ENCODE results near the gene GLP2R.
"Not testable (repeated sequence)": the region's sequence is repeated elsewhere in the genome, so short reads cannot be mapped to it uniquely, and the experiment has no call there.

The GLP2R gene

GRCh38 chr17:9900784-9901183, 75.1 kb downstream of the GLP2R start:
- no peak for DNase-seq

GRCh38 chr17:9902120-9902519, 76.4 kb downstream of the GLP2R start:
- DNase-seq: no peak

GRCh38 chr17:9904277-9905077, 78.8 kb downstream of the GLP2R start:
- DNase-seq: no peak

- DNase-seq: no peak
Observed at GRCh38 chr17:9905078-9905415, 79.3 kb downstream of the GLP2R start, which contains the start of gene RCVRN. Gene RCVRN, minus strand, starts transcription at chr17:9905271. Its CDS starts 91 bp downstream, at chr17:9905180.

GRCh38 chr17:9905902-9906301, 80.2 kb downstream of the GLP2R start:
- DNase-seq: no peak

GRCh38 chr17:9906616-9907015, 80.9 kb downstream of the GLP2R start:
- no peak for DNase-seq

- no peak for DNase-seq
Observed at GRCh38 chr17:9907131-9907530, 81.4 kb downstream of the GLP2R start.

GRCh38 chr17:9907883-9908648, 82.3 kb downstream of the GLP2R start:
- DNase-seq: no peak

- DNase-seq: no peak
Observed at GRCh38 chr17:9908649-9909042, 82.9 kb downstream of the GLP2R start.

GRCh38 chr17:9911089-9911488, 85.4 kb downstream of the GLP2R start:
- no peak for DNase-seq

GRCh38 chr17:9912121-9913099, 86.7 kb downstream of the GLP2R start:
- no peak for DNase-seq

- DNase-seq: no peak
Observed at GRCh38 chr17:9913476-9913875, 87.8 kb downstream of the GLP2R start.

GRCh38 chr17:9916108-9916507, 90.4 kb downstream of the GLP2R start:
- DNase-seq: no peak

GRCh38 chr17:9917131-9917530, 91.4 kb downstream of the GLP2R start:
- no peak for DNase-seq

- DNase-seq: no peak
Observed at GRCh38 chr17:9917801-9918200, 92.1 kb downstream of the GLP2R start.

GRCh38 chr17:9918352-9918751, 92.6 kb downstream of the GLP2R start:
- no peak for DNase-seq

GRCh38 chr17:9918804-9919352, 93.2 kb downstream of the GLP2R start:
- DNase-seq: no peak

- not testable (repeated sequence) for DNase-seq
Observed at GRCh38 chr17:9921216-9921615, 95.5 kb downstream of the GLP2R start.

GRCh38 chr17:9922012-9922848, 96.5 kb downstream of the GLP2R start:
- DNase-seq: no peak

- DNase-seq: no peak
Observed at GRCh38 chr17:9924735-9925191, 99.0 kb downstream of the GLP2R start.

GRCh38 chr17:9925457-9925856, 99.7 kb downstream of the GLP2R start:
- DNase-seq: no peak

Measured in T-helper 9 cell (primary cell).